Measurements from ENCODE around the gene CACNA1C.

The CACNA1C gene

GRCh38 chr12:2451497-2451896 is 398.7 kb downstream of the CACNA1C start:
- TF ChIP-seq CTCF (IDR thresholded peaks at IDR 0.05; ENCODE audit: low read depth, low read length): no peak

GRCh38 chr12:2453076-2453760 is 400.4 kb downstream of the CACNA1C start:
- TF ChIP-seq CTCF (IDR thresholded peaks at IDR 0.05; ENCODE audit: low read depth, low read length): no peak
- no peak overlapping the region for H3K4me3 ChIP-seq (ENCODE audit: low read depth, low read length)

More at GRCh38 chr12:2451497-2451896, 398.7 kb downstream of the CACNA1C start:
- no peak overlapping the region for H3K4me3 ChIP-seq (ENCODE audit: low read depth, low read length)

- TF ChIP-seq CTCF (IDR thresholded peaks at IDR 0.05; ENCODE audit: low read depth, low read length): no peak
- no peak overlapping the region for H3K4me3 ChIP-seq (ENCODE audit: low read depth, low read length)
Measured at GRCh38 chr12:2453761-2454090, 400.9 kb downstream of the CACNA1C start.

- no peak for TF ChIP-seq CTCF (IDR thresholded peaks at IDR 0.05; ENCODE audit: low read depth, low read length)
- H3K4me3 ChIP-seq (ENCODE audit: low read depth, low read length): no peak overlapping the region
Measured at GRCh38 chr12:2454601-2455177, 401.9 kb downstream of the CACNA1C start.

- TF ChIP-seq CTCF (IDR thresholded peaks at IDR 0.05; ENCODE audit: low read depth, low read length): no peak
- no peak overlapping the region for H3K4me3 ChIP-seq (ENCODE audit: low read depth, low read length)
Measured at GRCh38 chr12:2455410-2455809, 402.6 kb downstream of the CACNA1C start.

GRCh38 chr12:2456122-2456812 is 403.5 kb downstream of the CACNA1C start:
- H3K4me3 ChIP-seq (ENCODE audit: low read depth, low read length): no peak overlapping the region
- no peak for TF ChIP-seq CTCF (IDR thresholded peaks at IDR 0.05; ENCODE audit: low read depth, low read length)

GRCh38 chr12:2456813-2457186 is 404.0 kb downstream of the CACNA1C start:
- H3K4me3 ChIP-seq (ENCODE audit: low read depth, low read length): no peak overlapping the region
- no peak for TF ChIP-seq CTCF (IDR thresholded peaks at IDR 0.05; ENCODE audit: low read depth, low read length)

All from WI38 (cell line).